ENCODE measurements around the gene ATP13A3.

Gene ATP13A3

GRCh38 chr3:194399166-194399565 is 87.6 kb downstream of the ATP13A3 start, which contains the start of gene GP5:
Gene GP5 (minus strand): TSS chr3:194399266. CDS start chr3:194398282, 984 bp downstream.
- Histone ChIP-seq H3K9me2 (ENCODE audit: low read depth, low read length) (no peaks in the 10 kb centered on the region), H3K79me2 (ENCODE audit: insufficient read depth, low read length) (no peaks in the 10 kb centered on the region), H3K4me2 (ENCODE audit: low read length) (no peak within 1 kb of the TSS), H2AFZ (ENCODE audit: low read length) (no peak within 1 kb of the TSS), H3K4me3 (ENCODE audit: low read depth, low read length, poor library complexity, severe bottlenecking) (no peak within 1 kb of the TSS), H3K9me3 (ENCODE audit: low read length) (no peaks in the 10 kb centered on the region), H3K4me1 (ENCODE audit: insufficient read depth, low read length, severe bottlenecking) (peaks cover 10% of the 10 kb centered on the region), H3K36me3 (ENCODE audit: insufficient read depth, low read length) (peaks cover 7% of the 10 kb centered on the region; the same call in 1 of the 2 replicates), H3K27me3 (ENCODE audit: insufficient read depth, low read length) (peaks cover 6% of the 10 kb centered on the region; the same call in 1 of the 2 replicates), H4K20me1 (ENCODE audit: insufficient read depth, low read length) (no peaks in the 10 kb centered on the region), H3F3A (ENCODE audit: insufficient read depth, low read length) (peaks cover 4% of the 10 kb centered on the region; the same call in 1 of the 2 replicates), H3K9ac (ENCODE audit: low read length) (no peak within 1 kb of the TSS), H3K27ac (ENCODE audit: low read depth, low read length, poor library complexity, severe bottlenecking) (no peak within 1 kb of the TSS)
- TF ChIP-seq CTCF (IDR thresholded peaks at IDR 0.05; ENCODE audit: low read length) (no peak), EZH2 (IDR thresholded peaks at IDR 0.05; ENCODE audit: borderline replicate concordance, low read length) (no peak)

GRCh38 chr3:194397757-194398312 is 89.0 kb downstream of the ATP13A3 start:
- Histone ChIP-seq H3K4me2 (ENCODE audit: low read length) (no peak overlapping the region), H4K20me1 (ENCODE audit: insufficient read depth, low read length) (no peaks in the 10 kb centered on the region), H3K9me2 (ENCODE audit: low read depth, low read length) (no peaks in the 10 kb centered on the region), H3K79me2 (ENCODE audit: insufficient read depth, low read length) (no peaks in the 10 kb centered on the region), H3K9me3 (ENCODE audit: low read length) (no peaks in the 10 kb centered on the region), H3K4me3 (ENCODE audit: low read depth, low read length, poor library complexity, severe bottlenecking) (no peak overlapping the region), H2AFZ (ENCODE audit: low read length) (no peak overlapping the region), H3K27me3 (ENCODE audit: insufficient read depth, low read length) (peaks cover 6% of the 10 kb centered on the region; the same call in 1 of the 2 replicates), H3K36me3 (ENCODE audit: insufficient read depth, low read length) (0 out of 2 replicates have a peak, but pooled peaks cover under 1% of the 10 kb centered on the region), H3K27ac (ENCODE audit: low read depth, low read length, poor library complexity, severe bottlenecking) (no peak overlapping the region), H3F3A (ENCODE audit: insufficient read depth, low read length) (0 out of 2 replicates have a peak, but pooled peaks cover under 1% of the 10 kb centered on the region), H3K9ac (ENCODE audit: low read length) (no peak overlapping the region), H3K4me1 (ENCODE audit: insufficient read depth, low read length, severe bottlenecking) (peaks cover 10% of the 10 kb centered on the region)
- TF ChIP-seq EZH2 (IDR thresholded peaks at IDR 0.05; ENCODE audit: borderline replicate concordance, low read length) (no peak), CTCF (IDR thresholded peaks at IDR 0.05; ENCODE audit: low read length) (no peak)

- no peaks in the 10 kb centered on the region for H3K79me2 ChIP-seq (ENCODE audit: insufficient read depth, low read length)
- no peak overlapping the region for H3K27ac ChIP-seq (ENCODE audit: low read depth, low read length, poor library complexity, severe bottlenecking)
- H3K9me2 ChIP-seq (ENCODE audit: low read depth, low read length) = no peaks in the 10 kb centered on the region
- H3K27me3 ChIP-seq (ENCODE audit: insufficient read depth, low read length) = peaks cover 6% of the 10 kb centered on the region; the same call in 1 of the 2 replicates
- no peaks in the 10 kb centered on the region for H3F3A ChIP-seq (ENCODE audit: insufficient read depth, low read length)
- H3K9ac ChIP-seq (ENCODE audit: low read length) = no peak overlapping the region
- peaks cover 10% of the 10 kb centered on the region for H3K4me1 ChIP-seq (ENCODE audit: insufficient read depth, low read length, severe bottlenecking)
- H3K4me2 ChIP-seq (ENCODE audit: low read length) = no peak overlapping the region
- no peaks in the 10 kb centered on the region for H3K36me3 ChIP-seq (ENCODE audit: insufficient read depth, low read length)
- no peaks in the 10 kb centered on the region for H3K9me3 ChIP-seq (ENCODE audit: low read length)
- TF ChIP-seq CTCF (IDR thresholded peaks at IDR 0.05; ENCODE audit: low read length) = no peak
- no peak for TF ChIP-seq EZH2 (IDR thresholded peaks at IDR 0.05; ENCODE audit: borderline replicate concordance, low read length)
- H3K4me3 ChIP-seq (ENCODE audit: low read depth, low read length, poor library complexity, severe bottlenecking) = no peak overlapping the region
- no peaks in the 10 kb centered on the region for H4K20me1 ChIP-seq (ENCODE audit: insufficient read depth, low read length)
- no peak overlapping the region for H2AFZ ChIP-seq (ENCODE audit: low read length)
These were observed 89.7 kb downstream of the ATP13A3 start for GRCh38 chr3:194396859-194397756.
